Measurements from ENCODE around the gene FAM171A2.

FAM171A2 gene

GRCh38 chr17:44358066-44358465 lies 5.6 kb downstream of the FAM171A2 start:
- TF ChIP-seq CTCF (IDR thresholded peaks at IDR 0.05; ENCODE audit: low read length): no peak
- TF ChIP-seq EZH2phosphoT487 (IDR thresholded peaks at IDR 0.05; ENCODE audit: low read length): no peak
- no peak for TF ChIP-seq EZH2 (optimal IDR thresholded peaks at IDR 0.05; ENCODE audit: low read depth, low read length)
- no peak for DNase-seq
- Histone ChIP-seq H3K4me1 (ENCODE audit: low read length) (peaks cover 11% of the 10 kb centered on the region), H3K9me3 (replicated peaks; ENCODE audit: insufficient read depth, low read length) (no peaks in the 10 kb centered on the region), H3K36me3 (replicated peaks; ENCODE audit: insufficient read depth, low read length) (no peaks in the 10 kb centered on the region), H3K9ac (ENCODE audit: low read length) (no peak overlapping the region), H3F3A (ENCODE audit: insufficient read depth, low read length) (peaks cover 6% of the 10 kb centered on the region), H2AFZ (ENCODE audit: low read length) (no peak overlapping the region), H3K27ac (ENCODE audit: low read length) (no peak overlapping the region), H3K4me2 (ENCODE audit: low read depth, low read length) (no peak overlapping the region), H3K27me3 (replicated peaks; ENCODE audit: insufficient read depth, low read length) (no peaks in the 10 kb centered on the region; the same call in 1 of the 2 replicates), H3K79me2 (ENCODE audit: low read length) (no peaks in the 10 kb centered on the region), H3K4me3 (ENCODE audit: low read length) (no peak overlapping the region), H4K20me1 (ENCODE audit: insufficient read depth, low read length) (no peaks in the 10 kb centered on the region), H3K9me2 (replicated peaks; ENCODE audit: insufficient read depth, low read length) (no peaks in the 10 kb centered on the region)

- no peak for TF ChIP-seq EZH2phosphoT487 (IDR thresholded peaks at IDR 0.05; ENCODE audit: low read length)
- TF ChIP-seq EZH2 (optimal IDR thresholded peaks at IDR 0.05; ENCODE audit: low read depth, low read length): no peak
- no peak for TF ChIP-seq CTCF (IDR thresholded peaks at IDR 0.05; ENCODE audit: low read length)
- no peak for DNase-seq
- Histone ChIP-seq H4K20me1 (ENCODE audit: insufficient read depth, low read length) (no peaks in the 10 kb centered on the region), H3K9me3 (replicated peaks; ENCODE audit: insufficient read depth, low read length) (no peaks in the 10 kb centered on the region), H3K79me2 (ENCODE audit: low read length) (no peaks in the 10 kb centered on the region), H3K4me1 (ENCODE audit: low read length) (peaks cover 11% of the 10 kb centered on the region), H3K4me3 (ENCODE audit: low read length) (no peak overlapping the region), H3K36me3 (replicated peaks; ENCODE audit: insufficient read depth, low read length) (no peaks in the 10 kb centered on the region), H3K4me2 (ENCODE audit: low read depth, low read length) (no peak overlapping the region), H3K27ac (ENCODE audit: low read length) (no peak overlapping the region), H2AFZ (ENCODE audit: low read length) (no peak overlapping the region), H3K9ac (ENCODE audit: low read length) (no peak overlapping the region), H3K9me2 (replicated peaks; ENCODE audit: insufficient read depth, low read length) (no peaks in the 10 kb centered on the region), H3F3A (ENCODE audit: insufficient read depth, low read length) (peaks cover 6% of the 10 kb centered on the region), H3K27me3 (replicated peaks; ENCODE audit: insufficient read depth, low read length) (no peaks in the 10 kb centered on the region)
Measured at GRCh38 chr17:44356241-44356640, 7.4 kb downstream of the FAM171A2 start.

GRCh38 chr17:44355642-44356099 lies 8.0 kb downstream of the FAM171A2 start:
- no peak overlapping the region for H3K4me2 ChIP-seq (ENCODE audit: low read depth, low read length)
- no peak overlapping the region for H3K4me3 ChIP-seq (ENCODE audit: low read length)
- peaks cover 6% of the 10 kb centered on the region for H3F3A ChIP-seq (ENCODE audit: insufficient read depth, low read length)
- DNase-seq: no peak
- no peaks in the 10 kb centered on the region for H4K20me1 ChIP-seq (ENCODE audit: insufficient read depth, low read length)
- no peaks in the 10 kb centered on the region for H3K9me2 ChIP-seq (replicated peaks; ENCODE audit: insufficient read depth, low read length)
- H2AFZ ChIP-seq (ENCODE audit: low read length): no peak overlapping the region
- no peak overlapping the region for H3K9ac ChIP-seq (ENCODE audit: low read length)
- H3K4me1 ChIP-seq (ENCODE audit: low read length): peaks cover 11% of the 10 kb centered on the region
- H3K79me2 ChIP-seq (ENCODE audit: low read length): no peaks in the 10 kb centered on the region
- no peaks in the 10 kb centered on the region for H3K27me3 ChIP-seq (replicated peaks; ENCODE audit: insufficient read depth, low read length)
- TF ChIP-seq CTCF (IDR thresholded peaks at IDR 0.05; ENCODE audit: low read length): no peak
- TF ChIP-seq EZH2phosphoT487 (IDR thresholded peaks at IDR 0.05; ENCODE audit: low read length): no peak
- no peak for TF ChIP-seq EZH2 (optimal IDR thresholded peaks at IDR 0.05; ENCODE audit: low read depth, low read length)
- H3K27ac ChIP-seq (ENCODE audit: low read length): no peak overlapping the region
- H3K36me3 ChIP-seq (replicated peaks; ENCODE audit: insufficient read depth, low read length): no peaks in the 10 kb centered on the region
- H3K9me3 ChIP-seq (replicated peaks; ENCODE audit: insufficient read depth, low read length): no peaks in the 10 kb centered on the region
